ENCODE measurements around the gene CATSPER3.

GRCh38 chr5:134993161-134993560, 25.5 kb downstream of the CATSPER3 start:
- TF ChIP-seq CTCF (IDR thresholded peaks at IDR 0.05) (no peak), POLR2A (IDR thresholded peaks at IDR 0.05; ENCODE audit: low read depth) (no peak), EP300 (IDR thresholded peaks at IDR 0.05) (no peak), POLR2AphosphoS5 (IDR thresholded peaks at IDR 0.05) (no peak)

Data from esophagus muscularis mucosa (tissue), 4 donors.